ENCODE measurements around the gene METTL13. TPM values are rescaled to one million over a fixed set of nuclear protein-coding genes. Genes with fewer than 3 reads are reported as not detected.

Gene METTL13
- total and polyA plus RNA-seq, 9 of the 15 experiments (the other 6 are each of a cell fraction or from before 2014, with no cell fraction given): 18.9 to 78.9 (median 54.9) TPM

DNA sequence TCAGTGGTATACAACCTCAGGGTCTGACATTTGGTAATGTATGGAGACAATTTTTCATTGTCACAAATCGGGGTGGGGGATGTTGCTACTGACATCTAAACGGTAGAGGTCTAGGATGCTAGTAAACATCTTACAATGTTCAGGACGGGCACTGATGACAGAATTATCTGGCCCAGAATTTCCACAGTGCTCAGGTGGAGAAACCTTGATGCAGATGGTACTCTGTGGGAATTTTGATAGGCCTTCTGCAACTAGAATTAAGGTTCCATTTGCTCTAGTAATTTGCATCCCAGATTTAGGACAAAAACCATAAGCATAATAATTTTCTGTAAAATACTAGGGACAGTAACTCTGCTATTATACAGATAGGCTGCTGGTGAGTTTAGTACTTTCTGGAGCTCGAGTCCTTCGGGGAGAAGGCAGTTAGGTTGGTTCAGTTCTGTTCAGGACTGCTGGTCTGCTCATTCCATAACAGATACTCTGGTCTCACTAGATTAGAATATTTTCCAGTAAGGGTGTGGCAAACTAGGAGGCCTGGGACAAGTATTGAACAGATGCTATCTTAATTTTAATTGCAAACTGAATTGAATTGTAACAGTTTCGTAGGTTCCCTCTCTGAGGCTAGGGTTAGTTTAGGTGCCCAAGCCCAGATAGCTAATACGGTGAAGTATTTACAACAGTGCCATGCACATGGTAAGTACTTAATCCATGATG, 11.4 kb downstream of the METTL13 start (continued):
- TF ChIP-seq, protein P1, sequence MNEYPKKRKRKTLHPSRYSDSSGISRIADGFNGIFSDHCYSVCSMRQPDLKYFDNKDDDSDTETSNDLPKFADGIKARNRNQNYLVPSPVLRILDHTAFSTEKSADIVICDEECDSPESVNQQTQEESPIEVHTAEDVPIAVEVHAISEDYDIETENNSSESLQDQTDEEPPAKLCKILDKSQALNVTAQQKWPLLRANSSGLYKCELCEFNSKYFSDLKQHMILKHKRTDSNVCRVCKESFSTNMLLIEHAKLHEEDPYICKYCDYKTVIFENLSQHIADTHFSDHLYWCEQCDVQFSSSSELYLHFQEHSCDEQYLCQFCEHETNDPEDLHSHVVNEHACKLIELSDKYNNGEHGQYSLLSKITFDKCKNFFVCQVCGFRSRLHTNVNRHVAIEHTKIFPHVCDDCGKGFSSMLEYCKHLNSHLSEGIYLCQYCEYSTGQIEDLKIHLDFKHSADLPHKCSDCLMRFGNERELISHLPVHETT (CRISPR knock-in tag; conservative IDR thresholded peaks at IDR 0.05 in 1 of 2, IDR thresholded peaks at IDR 0.05 in 1 of 2): no peak
- TF ChIP-seq, protein P2, sequence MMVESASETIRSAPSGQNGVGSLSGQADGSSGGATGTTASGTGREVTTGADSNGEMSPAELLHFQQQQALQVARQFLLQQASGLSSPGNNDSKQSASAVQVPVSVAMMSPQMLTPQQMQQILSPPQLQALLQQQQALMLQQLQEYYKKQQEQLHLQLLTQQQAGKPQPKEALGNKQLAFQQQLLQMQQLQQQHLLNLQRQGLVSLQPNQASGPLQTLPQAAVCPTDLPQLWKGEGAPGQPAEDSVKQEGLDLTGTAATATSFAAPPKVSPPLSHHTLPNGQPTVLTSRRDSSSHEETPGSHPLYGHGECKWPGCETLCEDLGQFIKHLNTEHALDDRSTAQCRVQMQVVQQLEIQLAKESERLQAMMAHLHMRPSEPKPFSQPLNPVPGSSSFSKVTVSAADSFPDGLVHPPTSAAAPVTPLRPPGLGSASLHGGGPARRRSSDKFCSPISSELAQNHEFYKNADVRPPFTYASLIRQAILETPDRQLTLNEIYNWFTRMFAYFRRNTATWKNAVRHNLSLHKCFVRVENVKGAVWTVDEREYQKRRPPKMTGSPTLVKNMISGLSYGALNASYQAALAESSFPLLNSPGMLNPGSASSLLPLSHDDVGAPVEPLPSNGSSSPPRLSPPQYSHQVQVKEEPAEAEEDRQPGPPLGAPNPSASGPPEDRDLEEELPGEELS (CRISPR knock-in tag; IDR thresholded peaks at IDR 0.05; ENCODE audit: borderline replicate concordance): no peak
- no peak for TF ChIP-seq ZNF764 (CRISPR knock-in tag; IDR thresholded peaks at IDR 0.05; ENCODE audit: low read depth)
- TF ChIP-seq, protein P3, sequence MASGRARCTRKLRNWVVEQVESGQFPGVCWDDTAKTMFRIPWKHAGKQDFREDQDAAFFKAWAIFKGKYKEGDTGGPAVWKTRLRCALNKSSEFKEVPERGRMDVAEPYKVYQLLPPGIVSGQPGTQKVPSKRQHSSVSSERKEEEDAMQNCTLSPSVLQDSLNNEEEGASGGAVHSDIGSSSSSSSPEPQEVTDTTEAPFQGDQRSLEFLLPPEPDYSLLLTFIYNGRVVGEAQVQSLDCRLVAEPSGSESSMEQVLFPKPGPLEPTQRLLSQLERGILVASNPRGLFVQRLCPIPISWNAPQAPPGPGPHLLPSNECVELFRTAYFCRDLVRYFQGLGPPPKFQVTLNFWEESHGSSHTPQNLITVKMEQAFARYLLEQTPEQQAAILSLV (tag; IDR thresholded peaks at IDR 0.05): no peak
- no peak for TF ChIP-seq CBX8 (IDR thresholded peaks at IDR 0.05; ENCODE audit: borderline replicate concordance, extremely low read depth, low read depth, low read length, poor library complexity, severe bottlenecking)
- no peak for TF ChIP-seq ZBTB17 (CRISPR knock-in tag; IDR thresholded peaks at IDR 0.05)
- TF ChIP-seq, protein P4, sequence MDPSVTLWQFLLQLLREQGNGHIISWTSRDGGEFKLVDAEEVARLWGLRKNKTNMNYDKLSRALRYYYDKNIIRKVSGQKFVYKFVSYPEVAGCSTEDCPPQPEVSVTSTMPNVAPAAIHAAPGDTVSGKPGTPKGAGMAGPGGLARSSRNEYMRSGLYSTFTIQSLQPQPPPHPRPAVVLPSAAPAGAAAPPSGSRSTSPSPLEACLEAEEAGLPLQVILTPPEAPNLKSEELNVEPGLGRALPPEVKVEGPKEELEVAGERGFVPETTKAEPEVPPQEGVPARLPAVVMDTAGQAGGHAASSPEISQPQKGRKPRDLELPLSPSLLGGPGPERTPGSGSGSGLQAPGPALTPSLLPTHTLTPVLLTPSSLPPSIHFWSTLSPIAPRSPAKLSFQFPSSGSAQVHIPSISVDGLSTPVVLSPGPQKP (CRISPR knock-in tag; IDR thresholded peaks at IDR 0.05): no peak
